Left lung (tissue), 10 donors: Measurements from ENCODE around the gene TSPAN17. TPM values are rescaled to one million over a fixed set of nuclear protein-coding genes. Genes with fewer than 3 reads are reported as not detected.

Source experiments
- ATAC-seq: fragments of 200-7000 bp; cut with Tn5 transposase; one replicate; pipeline ENCODE4 v1.9.1; 2020; ENCODE audit warnings: moderate library complexity
- DNase-seq, 4 donors: peaks; one replicate each; pipeline ENCODE4 v3.0.0-alpha.2; 2013 to 2020
- H3K27ac ChIP-seq, 2 donors: fragments of 200-600 bp; sonication (generic) in 1 of 2; one replicate each; pipeline versions ENCODE4 v1.5.0 to v1.8.0; 2020 to 2021
- H3K27me3 ChIP-seq, 2 donors: fragments of 200-600 bp; sonication (generic) in 1 of 2; one replicate each; pipeline versions ENCODE4 v1.5.0 to v1.8.0; 2020 to 2021
- H3K36me3 ChIP-seq, 2 donors: fragments of 200-600 bp; sonication (generic) in 1 of 2; one replicate each; pipeline versions ENCODE4 v1.5.0 to v1.8.0; 2020 to 2021
- H3K4me1 ChIP-seq, 2 donors: fragments of 200-600 bp; one replicate each; pipeline ENCODE4 v1.8.0; 2021
- H3K4me3 ChIP-seq, 2 donors: fragments of 200-600 bp; sonication (generic) in 1 of 2; one replicate each; pipeline versions ENCODE4 v1.5.0 to v1.8.0; 2020 to 2021; ENCODE audit warnings: mild to moderate bottlenecking in 1 of 2
- H3K9me3 ChIP-seq, 2 donors: fragments of 200-600 bp; sonication (generic) in 1 of 2; one replicate each; pipeline versions ENCODE4 v1.5.0 to v1.8.0; 2020 to 2021
- intact Hi-C, 2 donors: fragments of 100-400 bp; cut with DNase I; formaldehyde crosslinking; loops; one replicate each; pipeline versions ENCODE4 v1.11.2 to v1.14.2; 2022
- polyA plus RNA-seq, 6 donors: library from polyadenylated mRNA; unstranded; fragments of 120-200 nt; gene quantifications; one replicate each; pipeline ENCODE4 v1.2.1, GENCODE V29; 2013; ENCODE audit not compliant: insufficient read length in 6 of 6
- total RNA-seq, 2 donors: library from RNA; stranded (reverse); fragmentation: NEBNext Ultra II Directional; extraction: Animal tissue kit (Norgen Biotek cat#: 25700); gene quantifications; one replicate each; pipeline ENCODE4 v1.2.1, GENCODE V29; 2021
- TF ChIP-seq, protein P1 (sequence below), 2 donors: fragments of 200-600 bp; sonication (generic) in 1 of 2; IDR thresholded peaks; one replicate each; pipeline versions ENCODE4 v1.5.0 to v1.8.0; 2021; ENCODE audit warnings: antibody characterized with exemption in 2 of 2
- donor health status: DM: no; HTN: yes; CAD: no.
- donor health status: DM: no; HTN: no; CAD: no.

TSPAN17 gene
- total and polyA plus RNA-seq, 8 donors: 26.0 to 48.3 (median 35.0) TPM

GRCh38 chr5:176700239-176700847 lies 53.1 kb downstream of the TSPAN17 start:
- no peak overlapping the region for H3K27ac ChIP-seq
- no peaks in the 10 kb centered on the region for H3K9me3 ChIP-seq
- no peaks in the 10 kb centered on the region for H3K4me1 ChIP-seq
- ATAC-seq (no peak), DNase-seq (no peak)
- H3K27me3 ChIP-seq: peaks cover 6 to 100% of the 10 kb centered on the region in 2 donors
- intact Hi-C loops: no loop called here
- TF ChIP-seq, protein P1, sequence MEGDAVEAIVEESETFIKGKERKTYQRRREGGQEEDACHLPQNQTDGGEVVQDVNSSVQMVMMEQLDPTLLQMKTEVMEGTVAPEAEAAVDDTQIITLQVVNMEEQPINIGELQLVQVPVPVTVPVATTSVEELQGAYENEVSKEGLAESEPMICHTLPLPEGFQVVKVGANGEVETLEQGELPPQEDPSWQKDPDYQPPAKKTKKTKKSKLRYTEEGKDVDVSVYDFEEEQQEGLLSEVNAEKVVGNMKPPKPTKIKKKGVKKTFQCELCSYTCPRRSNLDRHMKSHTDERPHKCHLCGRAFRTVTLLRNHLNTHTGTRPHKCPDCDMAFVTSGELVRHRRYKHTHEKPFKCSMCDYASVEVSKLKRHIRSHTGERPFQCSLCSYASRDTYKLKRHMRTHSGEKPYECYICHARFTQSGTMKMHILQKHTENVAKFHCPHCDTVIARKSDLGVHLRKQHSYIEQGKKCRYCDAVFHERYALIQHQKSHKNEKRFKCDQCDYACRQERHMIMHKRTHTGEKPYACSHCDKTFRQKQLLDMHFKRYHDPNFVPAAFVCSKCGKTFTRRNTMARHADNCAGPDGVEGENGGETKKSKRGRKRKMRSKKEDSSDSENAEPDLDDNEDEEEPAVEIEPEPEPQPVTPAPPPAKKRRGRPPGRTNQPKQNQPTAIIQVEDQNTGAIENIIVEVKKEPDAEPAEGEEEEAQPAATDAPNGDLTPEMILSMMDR (IDR thresholded peaks at IDR 0.05): no peak
- no peak overlapping the region for H3K4me3 ChIP-seq
- H3K36me3 ChIP-seq: no peaks in the 10 kb centered on the region

DNA sequence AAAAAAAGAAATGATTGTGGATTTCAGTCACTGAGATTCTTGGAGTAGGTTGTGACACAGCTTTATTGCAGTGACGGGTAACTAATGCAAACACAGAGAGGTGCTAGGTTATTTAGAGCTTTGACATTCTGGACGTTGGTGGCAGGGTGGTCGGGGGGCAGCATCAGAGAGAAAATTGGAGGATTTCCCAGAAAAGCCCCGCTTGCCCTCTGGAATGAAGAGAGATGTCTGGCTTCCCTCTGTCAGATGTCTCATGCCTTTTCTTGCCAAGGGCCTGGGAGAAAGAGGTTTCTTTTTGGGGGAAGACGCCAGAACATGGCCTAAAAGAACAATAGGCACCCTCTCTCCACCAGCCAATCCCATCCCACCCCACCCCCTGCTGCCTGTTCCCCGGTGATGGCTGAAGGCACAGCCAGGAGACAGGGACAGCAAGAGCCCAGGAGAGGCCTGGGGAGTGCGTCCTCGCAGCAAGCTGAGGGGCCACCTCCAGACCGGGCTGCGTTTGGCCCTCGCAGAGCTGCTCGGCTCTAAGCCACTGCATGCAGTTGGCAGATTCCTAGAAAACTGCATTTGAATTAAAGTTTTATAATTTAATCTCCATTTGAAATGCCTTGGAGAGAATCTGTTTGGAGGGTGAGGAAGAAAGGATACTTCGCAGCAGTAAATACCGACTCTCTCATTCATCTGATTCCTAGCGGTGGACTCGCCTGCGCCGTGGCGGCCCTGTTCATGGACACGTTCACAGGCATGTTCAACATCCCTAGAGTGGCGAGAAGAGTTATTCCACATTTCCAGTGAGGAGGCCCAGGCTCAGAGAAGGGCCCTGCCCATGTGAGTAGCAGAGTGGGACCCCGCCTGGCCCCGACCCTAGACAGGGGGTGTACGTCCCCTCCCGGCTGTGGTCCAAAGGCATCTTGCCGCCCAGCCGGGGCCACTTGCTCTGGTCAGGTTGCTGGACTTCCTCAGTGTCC lies 55.7 kb downstream of the TSPAN17 start:
- TF ChIP-seq, protein P1 (IDR thresholded peaks at IDR 0.05): no peak
- no peaks in the 10 kb centered on the region for H3K4me1 ChIP-seq
- H3K36me3 ChIP-seq: no peaks in the 10 kb centered on the region
- H3K27ac ChIP-seq: no peak overlapping the region
- ATAC-seq: no peak
- intact Hi-C loops: no loop called here
- H3K4me3 ChIP-seq: no peak overlapping the region
- H3K27me3 ChIP-seq: peaks cover 6 to 80% of the 10 kb centered on the region in 2 donors
- no peaks in the 10 kb centered on the region for H3K9me3 ChIP-seq
- DNase-seq: no peak

DNA sequence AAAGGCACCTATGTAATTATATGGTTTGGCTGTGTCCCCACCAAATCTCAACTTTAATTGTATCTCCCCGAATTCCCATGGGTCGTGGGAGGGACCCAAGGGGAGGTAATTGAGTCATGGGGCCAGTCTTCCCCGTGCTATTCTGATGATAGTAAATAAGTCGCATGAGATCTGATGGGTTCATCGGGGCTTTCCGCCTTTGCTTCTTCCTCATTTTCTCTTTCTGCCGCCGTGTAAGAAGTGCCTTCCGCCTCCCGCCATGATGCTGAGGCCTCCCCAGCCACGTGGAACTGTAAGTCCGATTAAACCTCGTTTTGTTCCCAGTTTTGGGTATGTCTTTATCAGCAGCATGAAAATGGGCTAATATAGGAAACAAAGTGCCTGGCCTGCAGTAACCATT lies 56.6 kb downstream of the TSPAN17 start:
- Histone ChIP-seq H3K27me3 (peaks cover 3 to 78% of the 10 kb centered on the region in 2 donors), H3K27ac (no peak overlapping the region), H3K36me3 (no peaks in the 10 kb centered on the region), H3K4me1 (no peaks in the 10 kb centered on the region), H3K9me3 (no peaks in the 10 kb centered on the region), H3K4me3 (no peak overlapping the region)
- intact Hi-C loops: no loop called here
- ATAC-seq (no peak), DNase-seq (no peak)
- TF ChIP-seq, protein P1 (IDR thresholded peaks at IDR 0.05): no peak

GRCh38 chr5:176704355-176704754 lies 57.1 kb downstream of the TSPAN17 start:
- intact Hi-C loops: no loop called here
- Histone ChIP-seq H3K9me3 (no peaks in the 10 kb centered on the region), H3K27me3 (peaks cover 0 to 75% of the 10 kb centered on the region in 2 donors), H3K4me3 (no peak overlapping the region), H3K4me1 (no peaks in the 10 kb centered on the region), H3K27ac (no peak overlapping the region), H3K36me3 (no peaks in the 10 kb centered on the region)
- DNase-seq: no peak
- ATAC-seq: no peak
- TF ChIP-seq, protein P1 (IDR thresholded peaks at IDR 0.05): no peak

GRCh38 chr5:176704817-176705216 lies 57.5 kb downstream of the TSPAN17 start:
- no peaks in the 10 kb centered on the region for H3K36me3 ChIP-seq
- H3K27me3 ChIP-seq: peaks cover 0 to 75% of the 10 kb centered on the region in 2 donors
- intact Hi-C loops: no loop called here
- no peak overlapping the region for H3K4me3 ChIP-seq
- DNase-seq (peak in 1 of 4 donors; percentile 49), ATAC-seq (no peak)
- TF ChIP-seq, protein P1 (IDR thresholded peaks at IDR 0.05): no peak
- H3K27ac ChIP-seq: no peak overlapping the region
- no peaks in the 10 kb centered on the region for H3K9me3 ChIP-seq
- H3K4me1 ChIP-seq: no peaks in the 10 kb centered on the region
